IPS-NIHi11 (cell line): Measurements from ENCODE around the gene AGL.
"Not testable (repeated sequence)": the region's sequence is repeated elsewhere in the genome, so short reads cannot be mapped to it uniquely, and the experiment has no call there.

Experiments
- DNase-seq: peaks from one replicate; pipeline ENCODE4 v3.0.0; 2012; ENCODE audit warnings: mixed read lengths, low spot score

AGL gene

GRCh38 chr1:99851850-99852454 is 1.8 kb downstream of the AGL start:
- DNase-seq, result no peak

- DNase-seq, result no peak
Measured at GRCh38 chr1:99852648-99853047, 2.5 kb downstream of the AGL start.

GRCh38 chr1:99855914-99856450 is 5.8 kb downstream of the AGL start:
- DNase-seq, result no peak

- DNase-seq, result not testable (repeated sequence)
Measured at GRCh38 chr1:99857041-99857440, 6.9 kb downstream of the AGL start.

- DNase-seq, result no peak
Measured at GRCh38 chr1:99858286-99858685, 8.1 kb downstream of the AGL start.

GRCh38 chr1:99858881-99859280 is 8.7 kb downstream of the AGL start:
- DNase-seq, result no peak

DNA sequence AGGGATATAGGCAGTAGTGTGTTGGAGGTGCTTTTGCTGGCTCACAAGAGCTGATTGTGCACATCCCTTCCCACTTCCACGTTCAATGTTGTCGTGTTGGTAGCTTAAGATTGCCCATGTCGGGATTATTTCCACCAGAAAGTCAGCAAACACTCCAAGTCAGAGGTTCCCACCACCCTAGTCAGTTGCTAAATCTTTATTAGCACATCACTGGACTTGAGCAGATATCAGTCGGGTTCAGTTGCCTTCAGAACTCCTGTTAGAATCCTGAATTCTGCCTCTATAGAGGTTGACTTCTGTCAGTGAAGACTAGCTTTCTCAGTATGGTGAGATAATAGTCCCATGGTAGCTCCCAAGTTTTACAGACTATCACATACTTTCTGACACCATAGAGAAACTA is 10.5 kb downstream of the AGL start:
- DNase-seq, result no peak

- no peak for DNase-seq
Measured at GRCh38 chr1:99867682-99868081, 17.5 kb downstream of the AGL start.

DNA sequence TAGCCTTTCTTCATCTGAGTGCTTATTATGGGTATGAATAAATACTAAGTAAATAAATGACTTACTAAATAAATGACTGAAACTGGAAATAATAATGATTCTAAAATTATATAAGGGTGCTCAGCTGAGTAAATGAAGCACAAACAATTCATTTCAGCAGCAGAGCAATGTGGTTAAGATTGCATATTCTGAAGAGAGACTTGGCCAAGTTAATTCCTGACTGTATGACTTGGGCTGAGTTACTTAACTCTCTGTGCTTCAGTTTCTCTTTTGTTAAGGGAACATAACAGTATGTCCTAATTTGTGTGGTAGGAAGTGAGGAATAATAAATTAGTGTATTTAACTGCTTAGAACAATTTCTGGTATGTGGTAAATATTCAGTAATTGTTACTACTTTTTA is 19.1 kb downstream of the AGL start:
- DNase-seq, result no peak

GRCh38 chr1:99869723-99870122 is 19.6 kb downstream of the AGL start:
- DNase-seq, result no peak

- no peak for DNase-seq
Measured at GRCh38 chr1:99872063-99872462, 21.9 kb downstream of the AGL start.

DNA sequence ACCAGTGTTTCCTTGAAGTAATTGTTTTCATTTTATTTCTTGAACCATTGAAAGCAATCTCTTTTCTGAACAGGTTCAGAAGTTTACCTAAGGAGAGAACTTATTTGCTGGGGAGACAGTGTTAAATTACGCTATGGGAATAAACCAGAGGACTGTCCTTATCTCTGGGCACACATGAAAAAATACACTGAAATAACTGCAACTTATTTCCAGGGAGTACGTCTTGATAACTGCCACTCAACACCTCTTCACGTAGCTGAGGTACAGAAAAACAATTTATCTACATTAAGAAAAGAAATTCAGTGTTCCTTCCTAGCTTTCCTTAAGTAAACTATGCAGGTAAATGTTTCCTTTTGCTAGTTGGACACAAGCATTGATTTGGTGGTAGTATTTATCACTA is 27.4 kb downstream of the AGL start:
- DNase-seq, result no peak

GRCh38 chr1:99886179-99886578 is 36.0 kb downstream of the AGL start:
- DNase-seq, result no peak

DNA sequence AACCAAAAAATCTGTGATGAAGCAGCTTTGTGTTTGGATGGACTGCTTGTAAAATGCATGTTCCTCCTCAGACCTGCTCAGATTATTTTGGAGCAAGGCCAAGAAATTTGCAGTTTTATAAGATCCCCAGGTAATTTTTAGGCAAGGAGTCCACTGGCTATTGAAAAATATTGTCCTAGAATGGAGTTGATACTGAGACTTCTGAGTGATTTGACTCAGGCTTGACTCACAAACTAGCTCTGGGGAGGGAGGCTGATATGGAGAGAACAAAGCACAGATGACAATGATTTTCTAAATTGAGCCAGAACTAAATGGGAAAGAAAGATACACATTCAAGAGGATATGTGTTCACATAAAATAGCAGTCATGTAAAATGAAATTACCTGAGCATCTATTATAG is 36.7 kb downstream of the AGL start:
- no peak for DNase-seq

DNA sequence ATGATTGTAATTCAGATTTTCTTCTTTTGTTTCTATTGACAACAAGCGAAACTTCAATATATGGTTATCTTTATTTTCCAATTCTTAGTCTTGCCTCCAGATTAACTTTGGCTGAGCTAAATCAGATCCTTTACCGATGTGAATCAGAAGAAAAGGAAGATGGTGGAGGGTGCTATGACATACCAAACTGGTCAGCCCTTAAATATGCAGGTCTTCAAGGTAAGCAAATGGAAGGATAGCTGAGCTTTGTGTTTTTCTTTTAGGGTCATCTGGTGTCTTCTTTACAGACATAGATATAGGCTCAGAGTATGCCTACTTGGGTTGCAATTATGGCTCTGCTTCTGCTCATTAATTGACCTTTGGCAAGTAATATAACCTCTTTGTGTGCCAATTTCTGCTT is 37.7 kb downstream of the AGL start:
- no peak for DNase-seq

GRCh38 chr1:99891997-99892396 is 41.8 kb downstream of the AGL start:
- no peak for DNase-seq

DNA sequence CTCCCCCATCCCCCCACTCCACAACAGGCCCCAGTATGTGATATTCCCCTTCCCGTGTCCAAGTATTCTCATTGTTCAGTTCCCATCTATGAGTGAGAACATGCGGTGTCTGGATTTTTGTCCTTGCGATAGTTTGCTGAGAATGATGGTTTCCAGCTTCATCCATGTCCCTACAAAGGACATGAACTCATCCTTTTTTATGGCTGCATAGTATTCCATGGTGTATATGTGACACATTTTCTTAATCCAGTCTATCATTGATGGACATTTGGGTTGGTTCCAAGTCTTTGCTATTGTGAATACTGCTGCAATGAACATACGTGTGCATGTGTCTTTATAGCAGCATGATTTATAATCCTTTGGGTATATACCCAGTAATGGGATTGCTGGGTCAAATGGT is 53.1 kb downstream of the AGL start:
- not testable (repeated sequence) for DNase-seq

- DNase-seq, result no peak
Measured at GRCh38 chr1:99906535-99906934, 56.4 kb downstream of the AGL start.

DNA sequence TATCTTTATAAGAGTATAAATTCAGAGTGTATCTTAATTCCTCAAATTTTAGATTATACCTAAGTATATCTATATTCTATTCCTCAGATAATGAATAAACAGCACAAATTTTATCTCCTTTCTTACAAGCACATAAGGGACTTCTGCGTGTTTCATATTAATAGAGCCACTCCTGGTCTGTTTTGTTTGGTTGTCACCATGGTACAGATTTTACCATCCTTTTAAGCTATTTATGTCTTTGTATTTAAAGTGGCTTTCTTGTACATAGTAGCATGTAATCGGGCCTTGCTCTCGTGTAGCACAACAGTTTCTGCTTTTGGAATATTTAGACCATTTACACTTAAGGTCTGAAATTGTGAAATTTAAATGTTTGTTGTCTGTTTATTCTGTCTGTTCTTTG is 67.1 kb downstream of the AGL start:
- DNase-seq, result no peak

DNA sequence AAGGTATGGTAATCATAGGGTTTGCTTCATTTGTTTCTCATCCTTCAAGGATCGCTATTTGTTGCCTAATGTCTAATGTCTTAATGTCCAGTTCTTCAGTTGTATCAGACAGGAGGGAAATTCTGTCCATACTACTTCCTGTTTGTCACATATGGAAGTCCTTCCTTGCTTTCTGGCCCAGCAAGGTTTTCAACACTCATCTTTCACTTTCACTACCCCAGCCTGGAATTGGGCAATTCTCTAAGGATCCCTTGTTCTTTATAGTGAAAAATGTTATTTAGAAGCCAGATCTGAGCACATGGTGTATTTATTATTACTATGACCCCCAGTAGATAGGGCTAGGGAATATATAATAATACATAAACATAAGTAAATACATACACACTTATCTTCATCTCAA is 69.1 kb downstream of the AGL start:
- DNase-seq, result no peak

GRCh38 chr1:99934801-99935200 is 84.6 kb downstream of the AGL start:
- no peak for DNase-seq

DNA sequence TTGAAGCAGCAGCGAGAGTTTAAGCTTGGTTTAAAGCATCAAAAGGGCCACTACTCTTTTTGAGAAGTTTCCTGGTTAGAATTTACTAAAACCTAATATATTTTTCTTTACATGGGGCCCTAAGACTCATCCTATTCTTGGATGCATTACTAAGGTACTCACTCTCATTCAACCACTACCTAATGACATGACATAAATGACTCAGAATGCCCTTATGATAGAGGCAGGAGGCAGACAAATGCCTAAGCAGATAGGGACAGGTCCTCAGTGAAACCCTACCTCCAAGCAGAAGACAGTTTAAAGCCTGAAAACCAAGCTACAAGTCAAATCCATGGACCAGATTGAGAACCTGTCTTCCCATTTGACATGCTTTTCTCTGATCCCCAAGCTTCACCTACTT is 85.4 kb downstream of the AGL start:
- DNase-seq, result no peak

DNA sequence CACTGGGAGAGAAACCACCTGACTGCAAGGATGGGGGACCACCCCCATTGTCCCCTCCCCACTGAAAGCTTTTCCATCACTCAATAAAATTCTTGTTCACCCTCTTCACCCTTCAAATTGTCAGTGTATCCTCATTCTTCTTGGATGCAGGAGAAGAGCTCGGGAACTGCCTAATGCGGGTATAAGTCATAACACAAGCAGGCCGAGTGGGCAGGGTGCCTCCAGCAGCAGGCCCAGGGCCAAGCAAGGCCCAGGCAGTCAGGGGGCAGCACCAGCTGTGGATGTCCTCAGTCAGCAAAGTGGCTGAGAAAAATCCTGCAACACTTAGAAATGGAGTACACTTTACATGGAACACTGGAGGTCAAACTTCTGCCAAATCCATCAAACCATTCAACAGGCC is 85.9 kb downstream of the AGL start:
- DNase-seq, result no peak

DNA sequence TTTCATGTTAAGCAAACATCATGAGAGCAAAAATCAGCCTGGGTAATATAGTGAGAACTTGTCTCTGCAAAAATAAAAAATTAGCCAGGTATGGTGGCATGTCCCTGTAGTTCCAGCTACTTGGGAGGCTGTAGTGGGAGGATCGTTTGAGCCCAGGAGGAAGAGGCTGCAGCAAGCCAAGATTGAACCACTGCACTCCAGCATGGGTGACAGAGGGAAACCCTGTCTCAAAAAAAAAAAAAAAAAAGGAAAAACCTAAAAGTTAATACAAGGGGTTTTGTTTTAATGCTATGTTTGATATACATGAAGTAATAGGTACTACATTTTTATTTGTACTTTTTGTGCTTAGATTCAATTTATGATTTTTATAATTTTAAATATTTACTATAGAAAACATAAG is 92.6 kb downstream of the AGL start:
- DNase-seq, result no peak
